ENCODE measurements around the gene CCDC146.
"Not testable (repeated sequence)": the region's sequence is repeated elsewhere in the genome, so short reads cannot be mapped to it uniquely, and the experiment has no call there.

DNA sequence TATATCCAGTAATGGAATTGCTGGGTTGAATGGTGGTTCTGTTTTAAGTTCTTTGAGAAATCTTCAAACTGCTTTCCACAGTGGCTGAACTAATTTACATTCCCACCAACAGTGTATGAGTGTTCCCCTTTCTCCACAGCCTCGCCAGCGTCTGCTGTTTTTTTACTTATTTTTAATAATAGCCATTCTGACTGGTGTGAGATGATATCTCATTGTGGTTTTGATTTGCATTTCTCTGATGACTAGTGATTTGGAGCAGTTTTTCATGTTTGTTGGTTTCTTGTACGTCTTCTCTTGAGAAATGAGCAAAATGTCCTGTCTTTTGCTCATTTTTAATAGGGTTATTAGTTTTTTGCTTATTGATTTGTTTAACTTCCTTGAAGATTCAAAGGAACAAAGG, 21.9 kb upstream of the CCDC146 start:
- TF ChIP-seq MXI1 (IDR thresholded peaks at IDR 0.05; ENCODE audit: low read depth, low read length); TAL1 (IDR thresholded peaks at IDR 0.05); MYBL2 (IDR thresholded peaks at IDR 0.05; ENCODE audit: low read depth); MYBL2 (CRISPR knock-in tag; IDR thresholded peaks at IDR 0.05; ENCODE audit: borderline replicate concordance); BHLHE40 (IDR thresholded peaks at IDR 0.05; ENCODE audit: low read length); BRCA1 (IDR thresholded peaks at IDR 0.05); BRCA1 (CRISPR knock-in tag; IDR thresholded peaks at IDR 0.05); ELF1 (tag; IDR thresholded peaks at IDR 0.05); YY1 (IDR thresholded peaks at IDR 0.05; ENCODE audit: borderline replicate concordance in 1 of 3, control insufficient read depth in 1 of 3, extremely low read depth in 1 of 3, insufficient read depth in 3 of 3, insufficient read length in 1 of 3, insufficient replicate concordance in 2 of 3, low read depth in 1 of 3, low read length in 2 of 3); ZFP36 (IDR thresholded peaks at IDR 0.05; ENCODE audit: low read depth, low read length, partially characterized antibody); HNRNPLL (IDR thresholded peaks at IDR 0.05; ENCODE audit: low read depth, low read length, poor library complexity, severe bottlenecking); SRF (CRISPR knock-in tag; IDR thresholded peaks at IDR 0.05): not testable (repeated sequence)
- TF ChIP-seq, protein P1, sequence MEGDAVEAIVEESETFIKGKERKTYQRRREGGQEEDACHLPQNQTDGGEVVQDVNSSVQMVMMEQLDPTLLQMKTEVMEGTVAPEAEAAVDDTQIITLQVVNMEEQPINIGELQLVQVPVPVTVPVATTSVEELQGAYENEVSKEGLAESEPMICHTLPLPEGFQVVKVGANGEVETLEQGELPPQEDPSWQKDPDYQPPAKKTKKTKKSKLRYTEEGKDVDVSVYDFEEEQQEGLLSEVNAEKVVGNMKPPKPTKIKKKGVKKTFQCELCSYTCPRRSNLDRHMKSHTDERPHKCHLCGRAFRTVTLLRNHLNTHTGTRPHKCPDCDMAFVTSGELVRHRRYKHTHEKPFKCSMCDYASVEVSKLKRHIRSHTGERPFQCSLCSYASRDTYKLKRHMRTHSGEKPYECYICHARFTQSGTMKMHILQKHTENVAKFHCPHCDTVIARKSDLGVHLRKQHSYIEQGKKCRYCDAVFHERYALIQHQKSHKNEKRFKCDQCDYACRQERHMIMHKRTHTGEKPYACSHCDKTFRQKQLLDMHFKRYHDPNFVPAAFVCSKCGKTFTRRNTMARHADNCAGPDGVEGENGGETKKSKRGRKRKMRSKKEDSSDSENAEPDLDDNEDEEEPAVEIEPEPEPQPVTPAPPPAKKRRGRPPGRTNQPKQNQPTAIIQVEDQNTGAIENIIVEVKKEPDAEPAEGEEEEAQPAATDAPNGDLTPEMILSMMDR (IDR thresholded peaks at IDR 0.05 in 2 of 3, conservative IDR thresholded peaks at IDR 0.05 in 1 of 3; ENCODE audit: insufficient read depth in 2 of 3, low read depth in 1 of 3, low read length in 3 of 3): not testable (repeated sequence)
- TF ChIP-seq, protein P2, sequence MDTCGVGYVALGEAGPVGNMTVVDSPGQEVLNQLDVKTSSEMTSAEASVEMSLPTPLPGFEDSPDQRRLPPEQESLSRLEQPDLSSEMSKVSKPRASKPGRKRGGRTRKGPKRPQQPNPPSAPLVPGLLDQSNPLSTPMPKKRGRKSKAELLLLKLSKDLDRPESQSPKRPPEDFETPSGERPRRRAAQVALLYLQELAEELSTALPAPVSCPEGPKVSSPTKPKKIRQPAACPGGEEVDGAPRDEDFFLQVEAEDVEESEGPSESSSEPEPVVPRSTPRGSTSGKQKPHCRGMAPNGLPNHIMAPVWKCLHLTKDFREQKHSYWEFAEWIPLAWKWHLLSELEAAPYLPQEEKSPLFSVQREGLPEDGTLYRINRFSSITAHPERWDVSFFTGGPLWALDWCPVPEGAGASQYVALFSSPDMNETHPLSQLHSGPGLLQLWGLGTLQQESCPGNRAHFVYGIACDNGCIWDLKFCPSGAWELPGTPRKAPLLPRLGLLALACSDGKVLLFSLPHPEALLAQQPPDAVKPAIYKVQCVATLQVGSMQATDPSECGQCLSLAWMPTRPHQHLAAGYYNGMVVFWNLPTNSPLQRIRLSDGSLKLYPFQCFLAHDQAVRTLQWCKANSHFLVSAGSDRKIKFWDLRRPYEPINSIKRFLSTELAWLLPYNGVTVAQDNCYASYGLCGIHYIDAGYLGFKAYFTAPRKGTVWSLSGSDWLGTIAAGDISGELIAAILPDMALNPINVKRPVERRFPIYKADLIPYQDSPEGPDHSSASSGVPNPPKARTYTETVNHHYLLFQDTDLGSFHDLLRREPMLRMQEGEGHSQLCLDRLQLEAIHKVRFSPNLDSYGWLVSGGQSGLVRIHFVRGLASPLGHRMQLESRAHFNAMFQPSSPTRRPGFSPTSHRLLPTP (IDR thresholded peaks at IDR 0.05; ENCODE audit: borderline replicate concordance, extremely low read depth, insufficient read length): not testable (repeated sequence)
- TF ChIP-seq, protein P3, sequence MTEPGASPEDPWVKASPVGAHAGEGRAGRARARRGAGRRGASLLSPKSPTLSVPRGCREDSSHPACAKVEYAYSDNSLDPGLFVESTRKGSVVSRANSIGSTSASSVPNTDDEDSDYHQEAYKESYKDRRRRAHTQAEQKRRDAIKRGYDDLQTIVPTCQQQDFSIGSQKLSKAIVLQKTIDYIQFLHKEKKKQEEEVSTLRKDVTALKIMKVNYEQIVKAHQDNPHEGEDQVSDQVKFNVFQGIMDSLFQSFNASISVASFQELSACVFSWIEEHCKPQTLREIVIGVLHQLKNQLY (CRISPR knock-in tag; conservative IDR thresholded peaks at IDR 0.05): not testable (repeated sequence)
- TF ChIP-seq, protein P4, sequence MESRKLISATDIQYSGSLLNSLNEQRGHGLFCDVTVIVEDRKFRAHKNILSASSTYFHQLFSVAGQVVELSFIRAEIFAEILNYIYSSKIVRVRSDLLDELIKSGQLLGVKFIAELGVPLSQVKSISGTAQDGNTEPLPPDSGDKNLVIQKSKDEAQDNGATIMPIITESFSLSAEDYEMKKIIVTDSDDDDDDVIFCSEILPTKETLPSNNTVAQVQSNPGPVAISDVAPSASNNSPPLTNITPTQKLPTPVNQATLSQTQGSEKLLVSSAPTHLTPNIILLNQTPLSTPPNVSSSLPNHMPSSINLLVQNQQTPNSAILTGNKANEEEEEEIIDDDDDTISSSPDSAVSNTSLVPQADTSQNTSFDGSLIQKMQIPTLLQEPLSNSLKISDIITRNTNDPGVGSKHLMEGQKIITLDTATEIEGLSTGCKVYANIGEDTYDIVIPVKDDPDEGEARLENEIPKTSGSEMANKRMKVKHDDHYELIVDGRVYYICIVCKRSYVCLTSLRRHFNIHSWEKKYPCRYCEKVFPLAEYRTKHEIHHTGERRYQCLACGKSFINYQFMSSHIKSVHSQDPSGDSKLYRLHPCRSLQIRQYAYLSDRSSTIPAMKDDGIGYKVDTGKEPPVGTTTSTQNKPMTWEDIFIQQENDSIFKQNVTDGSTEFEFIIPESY (CRISPR knock-in tag; IDR thresholded peaks at IDR 0.05): not testable (repeated sequence)

Measured in K562 (cell line).